ENCODE results near the gene AQP12B.

The AQP12B gene

DNA sequence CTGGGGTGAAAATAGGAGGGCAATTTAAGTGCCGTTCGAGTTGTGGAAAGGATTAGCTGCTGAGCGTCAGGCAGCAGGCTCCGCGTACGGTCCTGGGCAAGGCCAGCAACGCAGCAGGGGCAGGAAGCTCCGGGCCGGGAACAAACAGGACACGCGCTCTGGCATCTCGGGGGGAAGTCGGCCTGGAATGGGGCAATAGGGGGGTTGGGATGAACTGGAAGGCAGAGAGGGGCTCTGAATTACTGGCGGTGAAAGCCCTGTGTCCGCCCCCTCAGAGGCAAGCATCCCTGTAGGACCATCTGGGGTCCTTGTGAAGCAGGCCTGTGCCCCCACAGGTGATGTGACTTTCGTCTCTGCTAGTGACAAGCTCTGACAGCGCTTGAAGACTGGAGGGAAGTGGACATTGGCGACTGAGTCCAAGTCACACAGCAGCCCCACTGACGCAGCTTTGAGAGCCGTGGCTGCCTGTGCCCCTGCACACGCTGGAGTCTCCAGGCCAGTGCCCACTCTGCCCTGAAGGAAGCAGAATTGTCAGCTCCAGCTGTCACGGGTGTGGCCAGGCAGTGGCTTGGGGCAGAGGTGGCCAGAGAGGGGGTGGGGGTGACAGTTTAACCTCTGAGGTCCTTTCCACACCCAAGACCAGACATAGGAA lies 35.1 kb downstream of the AQP12B start:
- no peak for DNase-seq

DNA sequence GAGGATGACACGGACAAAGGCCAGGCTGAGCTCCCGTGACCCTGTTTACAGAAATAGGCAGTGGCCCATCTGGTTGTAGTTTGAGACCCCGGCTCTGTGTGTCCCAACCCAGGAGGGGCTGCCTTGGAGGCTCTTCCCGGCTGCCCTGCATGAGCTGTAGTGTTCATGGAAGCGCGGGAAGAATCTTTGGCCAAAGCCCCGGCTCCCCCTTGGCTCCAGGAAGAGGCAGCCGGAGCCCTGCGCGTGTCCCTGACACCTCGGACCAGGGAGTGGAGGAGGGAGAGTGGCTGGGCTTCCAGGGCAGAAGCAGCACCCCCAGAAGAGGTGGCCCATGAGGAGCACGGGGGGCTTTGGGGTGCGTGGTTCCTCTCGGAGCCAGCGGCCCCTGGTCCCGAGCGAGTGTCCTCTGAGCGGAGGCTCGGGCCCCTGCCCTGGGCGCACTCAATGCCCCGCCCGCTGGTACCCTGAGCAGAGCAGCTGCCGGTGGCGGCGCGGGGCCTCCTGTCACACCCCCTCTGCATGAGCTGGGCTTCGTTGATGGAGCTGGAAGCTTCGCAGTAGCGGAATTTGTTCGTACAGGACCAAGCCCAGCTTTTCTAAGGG lies 35.7 kb downstream of the AQP12B start:
- no peak for DNase-seq

- DNase-seq, result no peak
Observed at GRCh38 chr2:240646176-240646899, 36.3 kb downstream of the AQP12B start.

- no peak for DNase-seq
Observed at GRCh38 chr2:240645801-240646175, 36.9 kb downstream of the AQP12B start.

GRCh38 chr2:240645346-240645745 lies 37.3 kb downstream of the AQP12B start:
- no peak for DNase-seq

DNA sequence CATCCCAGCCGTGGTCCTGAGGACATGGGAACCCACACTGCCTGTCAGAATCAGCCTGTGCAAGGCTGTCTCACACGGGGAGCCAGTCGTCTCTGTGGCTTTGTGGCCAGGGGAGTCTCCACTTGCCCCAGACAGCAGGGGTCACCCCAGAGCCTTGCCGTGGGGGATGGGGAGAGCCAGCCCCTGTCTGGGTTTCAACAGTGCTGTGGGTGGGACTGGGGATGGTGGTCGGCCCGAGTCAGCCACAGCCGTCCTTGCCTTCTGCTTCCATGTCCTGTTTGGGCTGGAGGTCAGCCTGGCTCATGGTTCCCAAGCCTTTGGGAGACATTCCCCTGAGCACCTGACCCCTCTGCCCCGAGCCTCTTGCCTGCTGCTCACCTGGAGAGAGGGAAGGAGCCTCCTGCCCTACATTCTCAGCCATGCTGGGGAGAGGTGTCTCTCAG lies 37.8 kb downstream of the AQP12B start:
- DNase-seq, result no peak

- no peak for DNase-seq
Observed at GRCh38 chr2:240644171-240644651, 38.5 kb downstream of the AQP12B start.

DNA sequence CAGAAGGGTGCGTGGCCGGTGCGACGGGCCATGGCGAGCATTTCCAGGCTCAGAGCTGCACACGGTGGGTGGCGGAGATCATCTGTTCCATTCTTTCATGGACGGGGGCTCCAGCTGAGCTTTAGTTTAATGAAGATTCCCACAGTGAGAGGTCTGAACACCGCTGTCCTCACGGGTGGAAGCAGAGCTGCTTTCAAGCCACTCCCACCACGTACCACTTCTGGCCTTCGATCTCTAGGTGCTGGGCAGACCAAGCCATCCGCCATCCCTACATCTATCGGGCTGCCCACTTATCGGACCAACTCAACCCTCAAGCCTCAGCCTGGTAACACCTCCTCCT lies 38.9 kb downstream of the AQP12B start:
- DNase-seq, result no peak

DNA sequence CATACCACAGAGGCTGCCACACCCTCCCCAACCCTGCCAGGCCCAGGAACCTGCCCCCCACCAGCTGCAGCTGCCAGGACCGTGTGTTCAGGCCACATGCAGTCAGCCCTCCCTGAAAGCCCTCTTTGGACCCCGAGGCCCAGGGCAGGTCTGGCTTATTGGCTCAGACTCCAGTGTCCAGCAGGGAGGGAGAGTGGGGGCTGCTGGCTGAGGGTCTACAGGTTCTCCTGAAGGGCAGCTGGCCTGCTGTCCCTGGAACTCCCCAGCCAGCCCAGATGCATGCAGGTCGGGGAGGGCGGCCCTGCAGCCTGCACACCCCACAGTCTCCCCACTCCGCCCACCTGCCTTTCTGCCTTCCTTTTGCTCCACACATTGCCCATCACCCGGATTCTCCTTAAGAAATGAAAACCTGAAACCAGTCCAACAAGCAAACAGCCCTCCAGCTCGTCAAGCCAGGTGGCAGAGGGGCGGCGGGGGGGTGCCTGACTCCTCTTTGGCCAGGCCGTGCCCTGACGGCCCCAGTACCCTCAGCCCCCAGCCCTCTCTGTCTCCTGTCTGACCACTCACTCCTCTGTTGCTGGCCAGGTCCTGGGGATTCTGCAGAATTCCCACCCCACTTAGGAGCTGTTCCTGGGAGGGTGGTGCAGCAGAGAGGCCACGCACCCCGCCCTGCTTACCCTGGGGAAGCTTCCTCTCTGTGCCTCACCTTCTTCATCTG lies 39.4 kb downstream of the AQP12B start:
- no peak for DNase-seq

GRCh38 chr2:240642806-240643092 lies 39.9 kb downstream of the AQP12B start:
- DNase-seq, result no peak

- no peak for DNase-seq
Observed at GRCh38 chr2:240642061-240642805, 40.5 kb downstream of the AQP12B start.

DNA sequence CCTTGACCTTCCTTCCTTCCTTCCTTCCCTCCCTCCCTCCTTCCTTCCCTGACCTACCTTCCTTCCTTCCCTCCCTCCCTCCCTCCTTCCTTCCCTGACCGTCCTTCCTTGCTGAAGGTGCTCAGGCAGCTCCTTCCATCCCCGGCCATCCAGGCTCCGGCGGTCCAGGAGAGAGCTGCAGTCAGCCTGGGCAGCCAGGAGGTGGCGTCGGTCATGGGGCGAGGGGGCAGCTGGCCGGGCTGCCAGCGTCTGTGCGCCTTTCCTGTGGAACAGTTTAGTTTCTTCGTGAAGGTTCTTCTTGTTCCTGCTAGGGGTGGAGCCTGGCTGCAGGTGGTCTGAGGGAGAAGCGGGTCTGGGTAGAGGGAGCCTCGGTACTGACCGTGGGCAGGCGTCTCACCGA lies 41.7 kb downstream of the AQP12B start:
- no peak for DNase-seq

- DNase-seq, result no peak
Observed at GRCh38 chr2:240639566-240639965, 43.1 kb downstream of the AQP12B start.

GRCh38 chr2:240638512-240639160 lies 44.0 kb downstream of the AQP12B start:
- DNase-seq, result peak; percentile 68

DNA sequence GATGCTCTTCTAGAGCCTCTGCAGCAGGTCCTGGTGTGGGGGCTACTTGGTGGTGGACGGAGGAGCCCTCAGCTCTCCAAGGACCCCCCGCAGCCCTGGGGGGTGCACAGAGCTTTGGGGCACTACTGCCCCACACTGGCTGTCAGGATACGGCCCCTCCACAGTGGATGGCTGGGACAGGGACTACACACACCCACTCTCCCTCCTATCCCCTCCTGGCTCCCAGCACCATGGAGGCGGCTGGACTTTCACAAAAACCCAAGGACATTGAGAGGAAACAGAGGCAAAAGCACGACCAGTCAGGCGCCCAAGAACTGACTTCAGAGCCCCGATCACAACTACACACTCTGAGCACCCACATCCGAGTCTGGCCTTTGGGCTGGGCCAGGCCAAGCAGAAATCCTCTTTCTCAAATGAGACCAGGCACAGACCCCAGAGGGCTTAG lies 44.8 kb downstream of the AQP12B start:
- no peak for DNase-seq

DNA sequence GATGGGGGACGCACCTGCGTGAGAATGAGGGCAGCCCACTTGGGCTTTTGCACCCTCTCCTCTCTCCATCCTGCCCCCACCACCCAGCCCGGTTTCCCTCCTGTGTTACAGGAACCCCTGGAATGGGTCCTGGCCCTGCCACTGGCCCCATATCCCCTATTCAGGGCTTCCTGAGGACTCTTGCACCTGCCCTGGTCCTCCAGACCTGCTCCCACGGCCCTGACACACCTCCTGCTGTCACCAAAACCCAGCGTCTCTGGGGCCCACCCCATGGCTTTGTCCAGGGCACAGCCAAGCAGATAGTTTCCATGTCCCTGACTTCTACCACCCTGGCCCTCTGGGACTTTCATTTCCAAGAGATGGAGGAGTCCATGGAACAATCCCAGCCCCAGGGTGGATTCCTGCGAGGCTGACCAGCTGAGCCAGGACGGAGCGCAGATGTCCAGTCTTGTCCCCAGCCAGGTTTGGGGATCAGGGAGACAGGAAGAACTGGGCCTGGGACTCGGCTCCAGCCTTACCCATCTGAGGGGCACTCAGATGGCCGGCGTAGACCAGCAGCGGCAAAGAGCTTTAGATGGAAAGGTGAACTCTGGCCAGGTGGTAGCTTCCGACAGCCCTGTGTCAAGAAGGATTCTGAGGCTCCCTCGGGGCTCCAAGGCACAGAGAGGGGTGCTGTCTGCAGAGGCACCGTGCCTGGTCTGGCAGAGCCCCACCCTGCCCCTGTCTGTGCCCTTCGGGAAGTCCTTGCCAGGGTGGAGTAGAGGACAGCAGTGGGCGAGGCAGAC lies 45.4 kb downstream of the AQP12B start:
- DNase-seq, result no peak

DNA sequence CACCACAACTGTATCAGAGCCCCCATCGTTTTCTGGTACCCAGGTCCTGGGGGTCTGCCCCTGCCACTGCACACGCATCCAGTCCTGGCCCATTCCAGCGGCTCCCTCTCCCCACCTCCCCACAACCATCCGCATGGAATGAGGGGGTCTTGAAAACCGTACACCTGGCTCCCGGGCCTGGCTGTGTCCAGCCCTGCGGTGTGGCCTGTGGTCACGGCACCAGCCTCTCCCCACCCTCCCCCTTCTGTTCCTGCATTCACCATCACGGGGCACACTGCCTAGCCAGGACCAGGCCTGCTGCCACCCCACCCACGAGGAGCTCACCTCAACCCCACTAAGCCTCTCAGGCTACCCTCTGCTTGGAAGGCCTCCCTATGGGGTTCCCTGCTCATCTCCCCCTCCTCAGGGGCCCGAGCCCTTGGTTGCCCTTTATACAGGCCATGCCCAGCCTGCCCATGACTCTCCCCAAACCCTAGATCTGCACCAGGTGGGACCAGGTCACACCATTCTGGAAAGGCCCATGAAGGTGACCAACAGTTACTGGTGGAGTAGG lies 46.0 kb downstream of the AQP12B start:
- DNase-seq, result no peak

DNA sequence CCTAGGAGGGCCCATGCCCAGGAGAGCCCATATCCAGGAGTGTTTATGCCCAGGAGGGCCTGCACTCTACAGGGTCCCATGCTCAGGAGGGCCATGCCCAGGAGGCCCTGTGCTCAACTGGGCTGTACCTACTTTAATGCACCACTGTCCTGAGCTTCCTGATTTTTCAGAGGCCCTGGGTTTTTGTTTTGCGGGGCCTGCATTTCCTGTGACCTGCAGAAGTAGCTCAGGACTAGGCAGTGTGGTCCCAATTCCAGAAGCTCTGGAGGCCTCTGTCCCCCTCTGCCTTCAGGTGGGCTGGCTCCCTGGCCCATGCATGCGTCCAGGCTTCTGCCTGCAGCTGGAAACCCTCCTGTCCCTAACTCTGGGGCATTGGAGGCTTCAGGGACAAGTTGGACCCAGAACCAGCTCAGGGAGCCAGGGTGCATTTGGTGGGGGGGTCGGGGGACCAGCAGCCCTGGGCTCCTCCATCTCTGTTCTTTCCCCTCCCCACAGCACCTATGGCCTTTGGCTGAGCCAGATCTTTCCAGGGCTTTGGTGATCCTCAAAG lies 46.6 kb downstream of the AQP12B start:
- DNase-seq, result no peak

- DNase-seq, result no peak
Observed at GRCh38 chr2:240635121-240635997, 47.3 kb downstream of the AQP12B start.

DNA sequence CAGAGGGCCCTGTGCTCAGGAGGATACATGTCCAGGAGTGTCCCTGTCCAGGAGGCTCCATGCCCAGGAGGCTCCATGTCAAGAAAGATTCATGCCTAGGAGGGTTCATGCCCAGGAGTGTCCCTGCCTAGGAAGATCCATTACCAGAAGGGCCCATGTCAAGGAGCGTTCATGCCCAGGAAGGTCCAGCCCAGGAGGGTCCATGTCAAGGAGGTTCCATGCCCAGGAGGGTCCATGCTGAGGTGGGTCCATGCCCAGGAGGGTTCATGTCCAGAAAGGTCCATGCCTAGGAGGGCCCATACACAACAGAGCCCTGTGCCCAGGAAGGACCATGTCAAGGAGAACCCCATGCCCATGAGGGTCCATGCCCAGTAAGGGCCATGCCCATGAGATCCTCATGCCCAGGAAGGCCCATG lies 50.4 kb downstream of the AQP12B start:
- no peak for DNase-seq
